ENCODE data around the gene METTL25B.

Gene METTL25B

GRCh38 chr1:156727926-156728598 lies at the start of gene METTL25B:
Gene METTL25B (plus strand): TSS chr1:156728469. CDS start chr1:156729105, 636 bp downstream.
- Histone ChIP-seq H3K4me3 (ENCODE audit: low read depth in 1 of 2, low read length in 2 of 2) (peak within 1 kb of the TSS; percentile 94 to 96), H3K9me3 (ENCODE audit: control insufficient read depth in 1 of 2, low read length in 2 of 2) (no peaks in the 10 kb centered on the region), H3K27ac (ENCODE audit: low read length) (peak within 1 kb of the TSS; percentile 98), H3K36me3 (ENCODE audit: control insufficient read depth in 1 of 2, insufficient read depth in 2 of 2, low read length in 2 of 2) (peaks cover 22 to 25% of the 10 kb centered on the region in 2 donors), H3K4me1 (ENCODE audit: control insufficient read depth in 1 of 2, insufficient read depth in 2 of 2, low read length in 2 of 2) (peaks cover 27 to 37% of the 10 kb centered on the region in 2 donors), H3K27me3 (ENCODE audit: low read depth, low read length) (no peaks in the 10 kb centered on the region)

GRCh38 chr1:156680056-156680455 lies 48.2 kb upstream of the METTL25B start:
- no peak overlapping the region for H3K4me3 ChIP-seq (ENCODE audit: low read depth in 1 of 2, low read length in 2 of 2)
- H3K4me1 ChIP-seq (ENCODE audit: control insufficient read depth in 1 of 2, insufficient read depth in 2 of 2, low read length in 2 of 2) = peaks cover 6 to 26% of the 10 kb centered on the region in 2 donors
- H3K27me3 ChIP-seq (ENCODE audit: low read depth, low read length) = peaks cover 8% of the 10 kb centered on the region
- no peak overlapping the region for H3K27ac ChIP-seq (ENCODE audit: low read length)
- H3K9me3 ChIP-seq (ENCODE audit: control insufficient read depth in 1 of 2, low read length in 2 of 2) = no peaks in the 10 kb centered on the region
- H3K36me3 ChIP-seq (ENCODE audit: control insufficient read depth in 1 of 2, insufficient read depth in 2 of 2, low read length in 2 of 2) = no peaks in the 10 kb centered on the region

GRCh38 chr1:156681196-156681960 lies 46.9 kb upstream of the METTL25B start:
- Histone ChIP-seq H3K4me1 (ENCODE audit: control insufficient read depth in 1 of 2, insufficient read depth in 2 of 2, low read length in 2 of 2) (peaks cover 6 to 15% of the 10 kb centered on the region in 2 donors), H3K36me3 (ENCODE audit: control insufficient read depth in 1 of 2, insufficient read depth in 2 of 2, low read length in 2 of 2) (no peaks in the 10 kb centered on the region), H3K27ac (ENCODE audit: low read length) (no peak overlapping the region), H3K4me3 (ENCODE audit: low read depth in 1 of 2, low read length in 2 of 2) (no peak overlapping the region), H3K27me3 (ENCODE audit: low read depth, low read length) (peaks cover 8% of the 10 kb centered on the region), H3K9me3 (ENCODE audit: control insufficient read depth in 1 of 2, low read length in 2 of 2) (no peaks in the 10 kb centered on the region)

- Histone ChIP-seq H3K36me3 (ENCODE audit: control insufficient read depth in 1 of 2, insufficient read depth in 2 of 2, low read length in 2 of 2) (no peaks in the 10 kb centered on the region), H3K9me3 (ENCODE audit: control insufficient read depth in 1 of 2, low read length in 2 of 2) (no peaks in the 10 kb centered on the region), H3K27me3 (ENCODE audit: low read depth, low read length) (peaks cover 8% of the 10 kb centered on the region), H3K4me3 (ENCODE audit: low read depth in 1 of 2, low read length in 2 of 2) (no peak overlapping the region), H3K4me1 (ENCODE audit: control insufficient read depth in 1 of 2, insufficient read depth in 2 of 2, low read length in 2 of 2) (peaks cover 6 to 8% of the 10 kb centered on the region in 2 donors), H3K27ac (ENCODE audit: low read length) (no peak overlapping the region)
Observed at GRCh38 chr1:156682166-156682890, 45.9 kb upstream of the METTL25B start.

GRCh38 chr1:156684227-156684782 lies 44.0 kb upstream of the METTL25B start:
- no peaks in the 10 kb centered on the region for H3K36me3 ChIP-seq (ENCODE audit: control insufficient read depth in 1 of 2, insufficient read depth in 2 of 2, low read length in 2 of 2)
- no peak overlapping the region for H3K4me3 ChIP-seq (ENCODE audit: low read depth in 1 of 2, low read length in 2 of 2)
- H3K4me1 ChIP-seq (ENCODE audit: control insufficient read depth in 1 of 2, insufficient read depth in 2 of 2, low read length in 2 of 2) = peaks cover 0 to 4% of the 10 kb centered on the region in 2 donors
- no peaks in the 10 kb centered on the region for H3K9me3 ChIP-seq (ENCODE audit: control insufficient read depth in 1 of 2, low read length in 2 of 2)
- H3K27me3 ChIP-seq (ENCODE audit: low read depth, low read length) = peaks cover 8% of the 10 kb centered on the region
- no peak overlapping the region for H3K27ac ChIP-seq (ENCODE audit: low read length)

GRCh38 chr1:156689035-156689952 lies 39.0 kb upstream of the METTL25B start:
- Histone ChIP-seq H3K27ac (ENCODE audit: low read length) (no peak overlapping the region), H3K27me3 (ENCODE audit: low read depth, low read length) (peaks cover 8% of the 10 kb centered on the region)

GRCh38 chr1:156689953-156690674 lies 38.2 kb upstream of the METTL25B start:
- H3K27ac ChIP-seq (ENCODE audit: low read length) = no peak overlapping the region
- no peaks in the 10 kb centered on the region for H3K9me3 ChIP-seq (ENCODE audit: control insufficient read depth in 1 of 2, low read length in 2 of 2)
- H3K27me3 ChIP-seq (ENCODE audit: low read depth, low read length) = peaks cover 8% of the 10 kb centered on the region
- no peaks in the 10 kb centered on the region for H3K36me3 ChIP-seq (ENCODE audit: control insufficient read depth in 1 of 2, insufficient read depth in 2 of 2, low read length in 2 of 2)
- no peak overlapping the region for H3K4me3 ChIP-seq (ENCODE audit: low read depth in 1 of 2, low read length in 2 of 2)
- peaks cover 0 to 22% of the 10 kb centered on the region in 2 donors for H3K4me1 ChIP-seq (ENCODE audit: control insufficient read depth in 1 of 2, insufficient read depth in 2 of 2, low read length in 2 of 2)

More at GRCh38 chr1:156689035-156689952, 39.0 kb upstream of the METTL25B start:
- Histone ChIP-seq H3K9me3 (ENCODE audit: control insufficient read depth in 1 of 2, low read length in 2 of 2) (no peaks in the 10 kb centered on the region), H3K36me3 (ENCODE audit: control insufficient read depth in 1 of 2, insufficient read depth in 2 of 2, low read length in 2 of 2) (no peaks in the 10 kb centered on the region), H3K4me1 (ENCODE audit: control insufficient read depth in 1 of 2, insufficient read depth in 2 of 2, low read length in 2 of 2) (peaks cover 0 to 22% of the 10 kb centered on the region in 2 donors), H3K4me3 (ENCODE audit: low read depth in 1 of 2, low read length in 2 of 2) (no peak overlapping the region)

- Histone ChIP-seq H3K4me1 (ENCODE audit: control insufficient read depth in 1 of 2, insufficient read depth in 2 of 2, low read length in 2 of 2) (peaks cover 0 to 22% of the 10 kb centered on the region in 2 donors), H3K27ac (ENCODE audit: low read length) (no peak overlapping the region), H3K36me3 (ENCODE audit: control insufficient read depth in 1 of 2, insufficient read depth in 2 of 2, low read length in 2 of 2) (no peaks in the 10 kb centered on the region), H3K27me3 (ENCODE audit: low read depth, low read length) (peaks cover 8% of the 10 kb centered on the region), H3K4me3 (ENCODE audit: low read depth in 1 of 2, low read length in 2 of 2) (no peak overlapping the region), H3K9me3 (ENCODE audit: control insufficient read depth in 1 of 2, low read length in 2 of 2) (no peaks in the 10 kb centered on the region)
Observed at GRCh38 chr1:156690675-156691036, 37.6 kb upstream of the METTL25B start.

- Histone ChIP-seq H3K27me3 (ENCODE audit: low read depth, low read length) (peaks cover 8% of the 10 kb centered on the region), H3K36me3 (ENCODE audit: control insufficient read depth in 1 of 2, insufficient read depth in 2 of 2, low read length in 2 of 2) (no peaks in the 10 kb centered on the region), H3K4me3 (ENCODE audit: low read depth in 1 of 2, low read length in 2 of 2) (no peak overlapping the region), H3K4me1 (ENCODE audit: control insufficient read depth in 1 of 2, insufficient read depth in 2 of 2, low read length in 2 of 2) (peaks cover 0 to 22% of the 10 kb centered on the region in 2 donors), H3K27ac (ENCODE audit: low read length) (no peak overlapping the region), H3K9me3 (ENCODE audit: control insufficient read depth in 1 of 2, low read length in 2 of 2) (no peaks in the 10 kb centered on the region)
Observed at GRCh38 chr1:156691191-156691590, 37.1 kb upstream of the METTL25B start.

All from muscle layer of duodenum (tissue), 2 donors.